Liver (tissue), 3 donors: Measurements from ENCODE around the gene CDH23.

Experiments
- GABPA ChIP-seq, 2 donors: IDR thresholded peaks in 1 of 2; conservative IDR thresholded peaks in 1 of 2; 2 replicates each; pipeline ENCODE4 v1.6.1; 2016; ENCODE audit warnings: antibody characterized with exemption in 2 of 2, mild to moderate bottlenecking in 1 of 2, moderate library complexity in 1 of 2
- HNF4G ChIP-seq: IDR thresholded peaks from 2 replicates; pipeline ENCODE4 v1.6.1; 2016; ENCODE audit warnings: antibody characterized with exemption
- MAX ChIP-seq: IDR thresholded peaks from 2 replicates; pipeline ENCODE4 v1.6.1; 2016; ENCODE audit warnings: antibody characterized with exemption
- REST ChIP-seq: IDR thresholded peaks from 2 replicates; pipeline ENCODE4 v1.6.1; 2016; ENCODE audit warnings: antibody characterized with exemption, mild to moderate bottlenecking
- TAF1 ChIP-seq: conservative IDR thresholded peaks from 2 replicates; pipeline ENCODE4 v1.6.1; 2016; ENCODE audit warnings: antibody characterized with exemption, mild to moderate bottlenecking
- TF ChIP-seq, protein P1 (sequence below): fragments of 150-350 bp; IDR thresholded peaks from 2 replicates; pipeline ENCODE4 v1.5.1; 2017; ENCODE audit warnings: improper control_type of control experiment, low read depth, low read length; ENCODE audit not compliant: missing input control
- TF ChIP-seq, protein P2 (sequence below): IDR thresholded peaks from 2 replicates; pipeline ENCODE4 v1.6.1; 2016; ENCODE audit warnings: antibody characterized with exemption
- TF ChIP-seq, protein P3 (sequence below): IDR thresholded peaks from 2 replicates; pipeline ENCODE4 v1.6.1; 2016; ENCODE audit warnings: antibody characterized with exemption
- donor health status: healthy.
- donor health status: healthy.

- TF ChIP-seq, protein P1, sequence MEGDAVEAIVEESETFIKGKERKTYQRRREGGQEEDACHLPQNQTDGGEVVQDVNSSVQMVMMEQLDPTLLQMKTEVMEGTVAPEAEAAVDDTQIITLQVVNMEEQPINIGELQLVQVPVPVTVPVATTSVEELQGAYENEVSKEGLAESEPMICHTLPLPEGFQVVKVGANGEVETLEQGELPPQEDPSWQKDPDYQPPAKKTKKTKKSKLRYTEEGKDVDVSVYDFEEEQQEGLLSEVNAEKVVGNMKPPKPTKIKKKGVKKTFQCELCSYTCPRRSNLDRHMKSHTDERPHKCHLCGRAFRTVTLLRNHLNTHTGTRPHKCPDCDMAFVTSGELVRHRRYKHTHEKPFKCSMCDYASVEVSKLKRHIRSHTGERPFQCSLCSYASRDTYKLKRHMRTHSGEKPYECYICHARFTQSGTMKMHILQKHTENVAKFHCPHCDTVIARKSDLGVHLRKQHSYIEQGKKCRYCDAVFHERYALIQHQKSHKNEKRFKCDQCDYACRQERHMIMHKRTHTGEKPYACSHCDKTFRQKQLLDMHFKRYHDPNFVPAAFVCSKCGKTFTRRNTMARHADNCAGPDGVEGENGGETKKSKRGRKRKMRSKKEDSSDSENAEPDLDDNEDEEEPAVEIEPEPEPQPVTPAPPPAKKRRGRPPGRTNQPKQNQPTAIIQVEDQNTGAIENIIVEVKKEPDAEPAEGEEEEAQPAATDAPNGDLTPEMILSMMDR = no peak
- TF ChIP-seq MAX = no peak
- TF ChIP-seq, protein P2, sequence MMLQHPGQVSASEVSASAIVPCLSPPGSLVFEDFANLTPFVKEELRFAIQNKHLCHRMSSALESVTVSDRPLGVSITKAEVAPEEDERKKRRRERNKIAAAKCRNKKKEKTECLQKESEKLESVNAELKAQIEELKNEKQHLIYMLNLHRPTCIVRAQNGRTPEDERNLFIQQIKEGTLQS = no peak
- TF ChIP-seq GABPA (IDR thresholded peaks at IDR 0.05 in 1 of 2, conservative IDR thresholded peaks at IDR 0.05 in 1 of 2) = no peak
- no peak for TF ChIP-seq HNF4G
- no peak for TF ChIP-seq TAF1
- TF ChIP-seq REST = no peak
- TF ChIP-seq, protein P3, sequence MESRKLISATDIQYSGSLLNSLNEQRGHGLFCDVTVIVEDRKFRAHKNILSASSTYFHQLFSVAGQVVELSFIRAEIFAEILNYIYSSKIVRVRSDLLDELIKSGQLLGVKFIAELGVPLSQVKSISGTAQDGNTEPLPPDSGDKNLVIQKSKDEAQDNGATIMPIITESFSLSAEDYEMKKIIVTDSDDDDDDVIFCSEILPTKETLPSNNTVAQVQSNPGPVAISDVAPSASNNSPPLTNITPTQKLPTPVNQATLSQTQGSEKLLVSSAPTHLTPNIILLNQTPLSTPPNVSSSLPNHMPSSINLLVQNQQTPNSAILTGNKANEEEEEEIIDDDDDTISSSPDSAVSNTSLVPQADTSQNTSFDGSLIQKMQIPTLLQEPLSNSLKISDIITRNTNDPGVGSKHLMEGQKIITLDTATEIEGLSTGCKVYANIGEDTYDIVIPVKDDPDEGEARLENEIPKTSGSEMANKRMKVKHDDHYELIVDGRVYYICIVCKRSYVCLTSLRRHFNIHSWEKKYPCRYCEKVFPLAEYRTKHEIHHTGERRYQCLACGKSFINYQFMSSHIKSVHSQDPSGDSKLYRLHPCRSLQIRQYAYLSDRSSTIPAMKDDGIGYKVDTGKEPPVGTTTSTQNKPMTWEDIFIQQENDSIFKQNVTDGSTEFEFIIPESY = no peak
Measured at GRCh38 chr10:71392791-71393781, 3.6 kb upstream of the CDH23 start.
